Activated T-helper 2 cell treated with anti-CD3 and anti-CD28 coated beads, Interferon-gamma antibody, Interleukin-2, Interleukin-4, amounts not matched to agents 10 μg/mL and 5 μg/mL and 100 μg/mL, durations not matched to agents 14 hours and 24 hours and 36 hours (primary cell): Measurements from ENCODE around the gene HMGB4. TPM values are rescaled to one million over a fixed set of nuclear protein-coding genes. Genes with fewer than 3 reads are reported as not detected.

Experiments used
- DNase-seq: peaks from one replicate; pipeline ENCODE4 v3.0.0; 2021; ENCODE audit warnings: low spot score
- H3K27ac Mint-ChIP-seq: one replicate; pipeline ENCODE4 v1.8.0; 2021; ENCODE audit warnings: mixed read lengths
- H3K27me3 Mint-ChIP-seq: one replicate; pipeline ENCODE4 v1.8.0; 2021; ENCODE audit warnings: low read depth, mixed read lengths
- H3K36me3 Mint-ChIP-seq: one replicate; pipeline ENCODE4 v1.8.0; 2021; ENCODE audit warnings: low read depth, mixed read lengths
- H3K4me1 Mint-ChIP-seq: one replicate; pipeline ENCODE4 v1.8.0; 2021; ENCODE audit warnings: low read depth, mixed read lengths
- H3K4me3 Mint-ChIP-seq: one replicate; pipeline ENCODE4 v1.8.0; 2021; ENCODE audit warnings: low read depth, mild to moderate bottlenecking, moderate library complexity, mixed read lengths
- H3K9me3 Mint-ChIP-seq: one replicate; pipeline ENCODE4 v1.8.0; 2021; ENCODE audit warnings: mixed read lengths
- intact Hi-C: fragments of 100-400 bp; cut with micrococcal nuclease; formaldehyde crosslinking; loops from one replicate; pipeline ENCODE4 v1.15.1; 2023
- total RNA-seq: library from RNA; stranded (reverse); gene quantifications from 2 replicates; pipeline ENCODE4 v1.2.3, GENCODE V29; 2022

The HMGB4 gene, protein sequence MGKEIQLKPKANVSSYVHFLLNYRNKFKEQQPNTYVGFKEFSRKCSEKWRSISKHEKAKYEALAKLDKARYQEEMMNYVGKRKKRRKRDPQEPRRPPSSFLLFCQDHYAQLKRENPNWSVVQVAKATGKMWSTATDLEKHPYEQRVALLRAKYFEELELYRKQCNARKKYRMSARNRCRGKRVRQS
- total RNA-seq: not detected in 2 replicates

DNA sequence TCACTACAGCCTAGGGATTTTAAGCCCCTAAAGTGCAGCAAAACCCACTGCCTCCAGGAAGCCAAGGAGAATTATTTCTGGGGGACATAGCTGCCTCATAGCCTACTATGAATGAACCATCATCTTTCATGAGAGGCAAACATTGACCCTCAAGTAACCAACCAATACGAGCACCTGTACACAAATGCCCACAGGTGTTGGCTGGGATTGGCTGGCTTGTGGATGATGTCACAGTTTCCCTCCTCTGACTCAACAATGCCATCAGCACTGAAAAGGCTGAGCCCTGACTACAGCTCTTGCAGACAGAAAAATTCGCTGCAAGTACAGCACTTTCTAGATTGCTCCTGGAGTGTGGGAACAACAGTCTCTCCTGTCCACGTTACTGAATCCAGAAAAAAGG lies at the start of gene HMGB4:
TSS of gene HMGB4 (plus strand) at position 301 of the 400 bp plus-strand sequence. CDS start 113 bp downstream, outside the sequence.
- Mint-ChIP-seq H3K27me3 (peaks cover 9% of the 10 kb centered on the region), H3K27ac (no peak within 1 kb of the TSS), H3K9me3 (no peaks in the 10 kb centered on the region), H3K36me3 (no peaks in the 10 kb centered on the region), H3K4me3 (no peak within 1 kb of the TSS), H3K4me1 (peaks cover 5% of the 10 kb centered on the region)
- DNase-seq: no peak
- intact Hi-C loops: no loop called here

DNA sequence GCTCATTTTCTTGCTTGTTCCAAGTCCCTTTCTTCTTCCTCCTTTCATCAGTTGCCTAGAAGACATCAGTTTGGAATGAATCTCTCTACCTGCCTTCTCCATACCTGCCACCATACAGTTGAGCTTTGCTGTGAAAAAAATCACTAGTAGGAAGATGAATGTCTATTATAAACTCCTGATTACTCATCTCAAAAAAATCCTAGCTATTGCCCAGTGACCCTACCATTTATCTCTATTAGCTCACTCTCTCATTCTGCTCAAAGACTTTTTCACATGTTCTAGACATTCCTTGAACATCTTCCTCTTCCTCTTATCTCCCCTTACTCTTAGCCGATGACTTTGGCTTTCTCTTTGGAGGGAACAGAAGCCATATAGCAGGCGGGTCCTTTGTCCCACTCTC lies 49.7 kb upstream of the HMGB4 start:
- Mint-ChIP-seq H3K9me3 (peaks cover 3% of the 10 kb centered on the region), H3K4me1 (no peaks in the 10 kb centered on the region), H3K27me3 (no peaks in the 10 kb centered on the region), H3K36me3 (no peaks in the 10 kb centered on the region), H3K27ac (no peak overlapping the region), H3K4me3 (no peak overlapping the region)
- intact Hi-C loops: no loop called here
- no peak for DNase-seq

DNA sequence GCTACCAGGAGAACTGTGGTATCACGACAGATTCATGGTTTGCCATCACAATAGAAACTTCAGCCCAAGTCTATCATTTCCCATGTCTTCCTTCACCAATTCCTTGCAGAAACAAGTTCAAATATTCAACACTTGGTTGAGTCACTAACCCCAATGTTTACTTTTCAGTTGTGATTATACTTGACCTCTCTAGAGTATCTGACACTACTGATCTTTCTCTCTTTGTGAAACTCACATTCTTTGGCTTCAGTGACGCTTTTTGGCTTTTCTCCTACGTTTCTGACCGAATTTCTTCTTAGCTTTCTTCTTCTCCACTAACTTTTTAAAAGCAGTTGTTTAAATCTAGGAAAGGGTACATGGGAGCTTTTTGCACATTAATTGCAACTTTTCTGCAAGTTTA lies 48.8 kb upstream of the HMGB4 start:
- DNase-seq: no peak
- no peaks in the 10 kb centered on the region for H3K4me1 Mint-ChIP-seq
- intact Hi-C loops: no loop called here
- H3K9me3 Mint-ChIP-seq: no peaks in the 10 kb centered on the region
- no peak overlapping the region for H3K4me3 Mint-ChIP-seq
- H3K36me3 Mint-ChIP-seq: no peaks in the 10 kb centered on the region
- H3K27ac Mint-ChIP-seq: no peak overlapping the region
- H3K27me3 Mint-ChIP-seq: no peaks in the 10 kb centered on the region

DNA sequence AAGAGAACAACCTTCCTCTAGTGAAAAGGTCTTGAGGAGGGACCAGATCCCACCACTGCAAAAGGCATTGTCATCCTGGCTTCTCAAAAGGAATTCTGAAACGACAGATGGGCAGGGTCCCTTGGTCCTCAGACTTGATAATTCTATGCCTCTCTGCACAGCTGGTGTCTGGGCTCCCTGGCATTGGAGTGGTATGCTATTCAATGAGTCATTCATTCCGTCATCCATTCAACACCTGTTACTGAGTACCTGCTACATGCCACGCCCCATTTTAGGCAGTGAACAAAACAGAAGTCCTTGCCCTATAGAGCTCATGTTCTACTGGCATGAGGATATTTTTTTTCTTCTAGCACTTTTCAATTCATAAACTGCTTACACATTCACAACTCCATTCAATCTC lies 45.8 kb upstream of the HMGB4 start:
- H3K27ac Mint-ChIP-seq: no peak overlapping the region
- H3K4me3 Mint-ChIP-seq: no peak overlapping the region
- intact Hi-C loops: no loop called here
- no peak for DNase-seq
- no peaks in the 10 kb centered on the region for H3K9me3 Mint-ChIP-seq
- H3K4me1 Mint-ChIP-seq: no peaks in the 10 kb centered on the region
- H3K36me3 Mint-ChIP-seq: no peaks in the 10 kb centered on the region
- no peaks in the 10 kb centered on the region for H3K27me3 Mint-ChIP-seq

DNA sequence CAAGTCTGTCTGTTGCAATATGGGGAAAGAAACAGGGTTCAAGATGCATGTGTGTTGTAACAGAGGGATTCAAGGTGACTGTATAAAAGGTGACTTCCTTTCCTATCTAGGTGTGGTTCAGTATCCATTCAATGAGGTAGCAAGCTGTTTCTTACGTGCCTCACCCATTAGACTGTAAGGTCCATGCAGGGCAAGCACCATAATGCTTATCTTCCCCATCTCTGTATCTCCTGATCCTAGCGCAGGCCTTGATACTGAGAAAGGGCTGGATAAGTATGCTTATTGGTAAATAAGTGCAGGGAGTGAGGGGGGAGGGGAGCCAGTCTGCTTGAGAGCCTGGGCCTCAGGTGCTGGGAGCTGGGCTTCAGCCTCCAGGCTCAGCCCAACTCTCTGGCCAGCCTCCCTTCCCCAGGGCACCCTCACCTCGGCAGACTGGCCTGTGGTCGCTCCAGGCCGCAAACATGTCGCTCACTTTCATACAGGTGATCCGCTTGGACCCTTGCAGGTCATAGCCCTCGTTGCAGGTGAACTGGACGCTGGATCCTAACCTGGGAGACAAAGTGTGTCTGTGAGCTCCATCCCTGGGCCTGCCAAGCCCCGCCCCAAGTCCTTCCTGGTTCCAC lies 44.5 kb upstream of the HMGB4 start:
- no peak overlapping the region for H3K4me3 Mint-ChIP-seq
- no peaks in the 10 kb centered on the region for H3K4me1 Mint-ChIP-seq

DNA sequence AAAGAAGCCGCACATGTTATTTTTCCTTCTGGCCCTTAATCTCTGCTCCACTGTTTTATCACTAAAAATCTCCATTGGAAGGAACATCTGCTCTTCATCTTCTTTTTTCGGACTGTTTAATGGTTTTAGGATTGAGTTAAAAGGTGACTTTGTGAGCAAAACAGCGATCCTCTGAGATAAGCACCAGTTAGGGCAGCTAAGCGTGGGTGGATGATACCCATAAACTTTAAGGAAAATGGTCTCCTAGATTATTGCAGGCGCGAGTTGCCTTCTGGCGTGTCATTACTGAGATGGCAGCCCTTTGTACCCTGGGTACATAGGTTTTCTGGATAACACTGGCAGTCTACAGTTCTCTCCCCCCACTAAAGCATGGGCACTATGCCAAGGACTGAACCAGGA lies 44.0 kb upstream of the HMGB4 start:
- H3K4me3 Mint-ChIP-seq: no peak overlapping the region
- DNase-seq: no peak
- H3K27ac Mint-ChIP-seq: no peak overlapping the region
- H3K9me3 Mint-ChIP-seq: no peaks in the 10 kb centered on the region
- intact Hi-C loops: no loop called here
- H3K4me1 Mint-ChIP-seq: no peaks in the 10 kb centered on the region
- H3K27me3 Mint-ChIP-seq: no peaks in the 10 kb centered on the region
- no peaks in the 10 kb centered on the region for H3K36me3 Mint-ChIP-seq

More for the DNA sequence above, 44.5 kb upstream of the HMGB4 start:
- no peaks in the 10 kb centered on the region for H3K9me3 Mint-ChIP-seq
- DNase-seq: no peak
- no peak overlapping the region for H3K27ac Mint-ChIP-seq
- H3K27me3 Mint-ChIP-seq: no peaks in the 10 kb centered on the region
- intact Hi-C loops: no loop called here
- no peaks in the 10 kb centered on the region for H3K36me3 Mint-ChIP-seq

DNA sequence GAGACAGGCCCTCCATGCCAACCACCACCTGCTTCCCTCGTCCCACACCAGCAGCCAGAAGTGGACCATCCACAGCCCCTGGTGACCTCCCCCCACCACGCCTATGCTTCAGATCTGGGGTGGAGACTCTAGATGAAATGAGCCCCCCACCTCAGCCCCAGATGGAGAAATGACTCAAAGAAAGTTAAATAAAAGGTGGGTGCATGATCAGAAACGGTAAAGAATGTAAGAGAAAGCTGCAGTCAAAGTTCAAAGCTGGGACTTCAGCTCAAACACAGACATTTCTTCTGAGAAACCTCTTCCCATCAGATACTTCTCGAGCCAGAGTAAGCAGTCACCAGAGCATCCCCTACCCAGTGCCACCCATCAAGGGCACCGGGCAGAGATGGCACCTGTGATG lies 43.1 kb upstream of the HMGB4 start:
- DNase-seq: no peak
- Mint-ChIP-seq H3K27me3 (no peaks in the 10 kb centered on the region), H3K4me3 (no peak overlapping the region), H3K9me3 (no peaks in the 10 kb centered on the region), H3K4me1 (no peaks in the 10 kb centered on the region), H3K27ac (no peak overlapping the region), H3K36me3 (no peaks in the 10 kb centered on the region)
- intact Hi-C loops: no loop called here

DNA sequence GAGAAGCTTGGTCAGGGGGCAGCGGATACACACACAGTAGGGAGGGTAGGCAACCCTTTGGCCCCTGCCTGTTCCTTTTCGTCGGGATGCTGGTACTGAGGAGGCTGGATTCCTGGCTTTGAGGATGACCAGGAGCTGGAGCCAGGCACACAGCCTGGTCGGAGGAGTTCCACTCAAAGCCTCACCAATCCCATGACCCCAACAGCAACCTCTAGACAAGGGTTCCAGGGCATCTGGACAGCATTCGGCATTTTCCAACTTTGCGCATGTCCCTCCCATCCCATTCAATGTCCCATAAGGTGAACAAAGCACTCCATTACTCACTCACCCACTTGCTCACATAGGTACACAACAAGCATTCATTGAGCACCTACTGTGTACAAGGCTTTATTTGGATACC lies 42.6 kb upstream of the HMGB4 start:
- no peak overlapping the region for H3K4me3 Mint-ChIP-seq
- intact Hi-C loops: no loop called here
- no peaks in the 10 kb centered on the region for H3K27me3 Mint-ChIP-seq
- H3K4me1 Mint-ChIP-seq: no peaks in the 10 kb centered on the region
- no peak for DNase-seq
- H3K36me3 Mint-ChIP-seq: no peaks in the 10 kb centered on the region
- H3K27ac Mint-ChIP-seq: no peak overlapping the region
- H3K9me3 Mint-ChIP-seq: no peaks in the 10 kb centered on the region

DNA sequence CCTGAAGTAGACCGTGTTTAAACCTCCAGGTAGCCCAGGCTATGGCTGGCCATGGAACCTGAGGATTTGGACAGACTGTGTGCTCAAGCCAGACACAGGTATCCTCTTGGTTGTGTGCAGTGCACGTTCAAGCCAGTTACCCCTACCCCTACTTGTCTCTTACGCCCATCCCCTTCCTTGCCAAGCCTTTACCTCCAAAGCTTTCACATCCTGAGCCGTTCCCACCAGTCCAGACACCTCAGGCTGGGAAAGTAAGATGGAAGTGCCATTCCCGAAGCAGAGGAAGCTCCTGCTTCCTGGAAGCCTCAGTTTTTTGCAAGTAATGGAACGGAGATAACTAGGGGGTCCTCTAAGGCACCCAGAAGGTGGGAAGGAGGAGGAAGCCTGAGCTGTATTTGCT lies 41.5 kb upstream of the HMGB4 start:
- Mint-ChIP-seq H3K27ac (no peak overlapping the region), H3K27me3 (no peaks in the 10 kb centered on the region)
- no peak for DNase-seq

DNA sequence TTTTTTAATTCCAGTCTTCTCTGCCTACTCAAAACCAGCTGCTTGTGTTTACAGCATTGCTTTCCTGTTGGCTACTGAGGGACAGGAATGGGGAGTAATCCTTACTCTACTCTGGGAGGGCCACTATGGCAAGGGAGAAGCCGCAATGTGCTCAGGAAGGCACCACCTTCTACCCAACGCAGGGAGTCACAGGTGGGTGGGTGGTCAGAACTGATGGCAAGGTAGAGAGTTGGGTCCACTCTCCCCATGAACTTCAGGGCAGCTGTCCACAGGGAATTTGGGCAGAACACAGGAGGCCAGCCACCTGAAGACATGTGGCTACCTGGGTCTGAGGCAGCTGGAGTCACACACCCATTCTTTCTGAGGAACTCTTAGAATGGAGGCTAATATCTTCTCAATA lies 40.5 kb upstream of the HMGB4 start:
- Mint-ChIP-seq H3K27me3 (no peaks in the 10 kb centered on the region), H3K4me3 (no peak overlapping the region), H3K9me3 (no peaks in the 10 kb centered on the region), H3K4me1 (no peaks in the 10 kb centered on the region), H3K36me3 (no peaks in the 10 kb centered on the region), H3K27ac (no peak overlapping the region)
- intact Hi-C loops: no loop called here
- no peak for DNase-seq

More for the DNA sequence above, 41.5 kb upstream of the HMGB4 start:
- H3K4me1 Mint-ChIP-seq: no peaks in the 10 kb centered on the region
- H3K9me3 Mint-ChIP-seq: no peaks in the 10 kb centered on the region
- H3K36me3 Mint-ChIP-seq: no peaks in the 10 kb centered on the region
- no peak overlapping the region for H3K4me3 Mint-ChIP-seq
- intact Hi-C loops: no loop called here

DNA sequence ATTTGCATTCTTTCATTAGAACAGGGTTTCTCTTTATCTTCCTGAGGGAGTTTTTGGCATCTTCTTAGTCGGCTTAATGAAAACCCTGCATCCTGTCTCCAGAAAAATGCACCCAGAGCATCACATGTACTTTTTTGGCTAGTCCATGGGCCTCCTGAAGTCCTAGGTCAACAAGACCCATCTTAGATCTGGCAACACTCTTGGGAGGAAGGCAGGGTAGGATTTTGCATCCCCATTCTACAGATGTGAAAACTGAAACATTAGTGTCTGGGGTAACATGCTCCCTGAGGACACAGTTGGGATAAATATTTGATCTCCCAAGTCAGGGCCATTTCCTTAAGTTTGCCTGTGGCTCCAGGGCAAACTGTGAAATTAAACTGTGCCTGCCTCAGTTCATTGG lies 40.0 kb upstream of the HMGB4 start:
- no peak overlapping the region for H3K4me3 Mint-ChIP-seq
- intact Hi-C loops: no loop called here
- no peaks in the 10 kb centered on the region for H3K27me3 Mint-ChIP-seq
- H3K9me3 Mint-ChIP-seq: peaks cover 1% of the 10 kb centered on the region
- no peak overlapping the region for H3K27ac Mint-ChIP-seq
- H3K4me1 Mint-ChIP-seq: no peaks in the 10 kb centered on the region
- H3K36me3 Mint-ChIP-seq: no peaks in the 10 kb centered on the region
- DNase-seq: no peak

DNA sequence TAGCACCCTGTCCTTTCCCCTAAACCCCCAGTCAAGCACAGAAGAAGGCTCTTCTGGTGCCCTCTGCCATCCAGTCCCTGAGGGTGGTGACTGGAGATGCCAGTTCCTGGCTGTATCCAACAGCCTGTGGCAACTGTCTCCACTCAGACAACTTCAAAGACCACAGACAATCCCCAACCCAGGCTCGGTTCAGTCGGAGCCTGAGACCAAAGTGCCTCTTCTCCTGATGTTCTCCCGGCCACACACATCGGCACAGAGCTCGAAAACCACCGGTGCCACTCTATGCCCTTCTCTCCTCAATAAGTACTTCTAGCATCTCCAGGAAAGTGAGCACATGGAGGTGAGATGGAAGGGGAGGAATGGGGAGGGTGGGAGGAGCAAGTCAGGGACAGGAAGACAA lies 39.6 kb upstream of the HMGB4 start:
- H3K36me3 Mint-ChIP-seq: no peaks in the 10 kb centered on the region
- no peaks in the 10 kb centered on the region for H3K4me1 Mint-ChIP-seq
- H3K27me3 Mint-ChIP-seq: no peaks in the 10 kb centered on the region
- H3K9me3 Mint-ChIP-seq: peaks cover 4% of the 10 kb centered on the region
- DNase-seq: no peak
- H3K27ac Mint-ChIP-seq: no peak overlapping the region
- intact Hi-C loops: no loop called here
- no peak overlapping the region for H3K4me3 Mint-ChIP-seq

DNA sequence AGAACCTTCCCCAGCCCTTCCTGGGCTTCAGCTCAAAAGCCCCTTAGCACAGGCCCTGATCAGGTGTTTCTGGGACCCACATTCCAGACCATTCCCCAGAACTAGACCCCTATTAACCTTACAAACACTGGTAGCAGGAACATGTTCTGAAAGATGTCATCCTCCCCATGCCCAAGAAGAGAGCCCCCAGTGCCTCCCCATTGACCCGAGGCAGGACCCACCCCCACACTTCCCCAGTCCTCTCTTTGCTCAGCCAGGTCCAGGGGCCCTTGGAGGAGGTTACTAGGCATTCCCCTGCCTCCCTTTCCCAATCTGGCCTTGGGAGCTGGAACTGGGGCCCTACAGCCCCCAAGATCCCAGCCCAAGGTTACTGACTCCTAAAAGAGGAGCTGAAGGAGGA lies 38.9 kb upstream of the HMGB4 start:
- Mint-ChIP-seq H3K27ac (no peak overlapping the region), H3K36me3 (no peaks in the 10 kb centered on the region), H3K4me1 (no peaks in the 10 kb centered on the region), H3K4me3 (no peak overlapping the region), H3K27me3 (no peaks in the 10 kb centered on the region), H3K9me3 (peaks cover 4% of the 10 kb centered on the region)
- intact Hi-C loops: no loop called here
- no peak for DNase-seq

DNA sequence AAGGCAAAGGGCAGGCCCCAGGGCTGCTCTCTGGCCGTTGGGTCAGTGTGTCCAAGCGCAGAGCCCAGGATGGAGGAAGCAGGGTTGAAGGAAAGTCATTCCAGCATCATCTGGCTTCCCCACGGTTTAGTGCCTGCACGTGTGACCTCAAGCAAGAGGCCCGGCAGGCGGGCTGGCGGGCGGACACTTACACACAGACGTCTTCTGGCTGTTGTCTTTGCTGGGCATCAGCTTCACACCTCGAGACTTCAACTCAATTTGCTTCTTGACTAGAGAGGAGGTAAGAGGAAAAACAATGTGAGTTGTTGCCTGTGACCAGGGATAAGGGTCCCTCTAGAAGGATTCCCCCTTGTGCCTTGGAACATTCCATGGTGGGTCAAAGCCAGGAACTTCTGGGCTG lies 38.4 kb upstream of the HMGB4 start:
- H3K36me3 Mint-ChIP-seq: no peaks in the 10 kb centered on the region
- H3K9me3 Mint-ChIP-seq: peaks cover 4% of the 10 kb centered on the region
- no peaks in the 10 kb centered on the region for H3K27me3 Mint-ChIP-seq
- no peaks in the 10 kb centered on the region for H3K4me1 Mint-ChIP-seq
- DNase-seq: no peak
- intact Hi-C loops: no loop called here
- no peak overlapping the region for H3K4me3 Mint-ChIP-seq
- H3K27ac Mint-ChIP-seq: no peak overlapping the region
